Spleen (tissue), 11 donors: Measurements from ENCODE around the gene WWC1. TPM values are rescaled to one million over a fixed set of nuclear protein-coding genes. Genes with fewer than 3 reads are reported as not detected.

Experiments used
- DNase-seq: peaks from one replicate; pipeline ENCODE4 v3.0.0-alpha.2; 2020
- H3K27ac ChIP-seq, 8 donors: fragments of 200-600 bp; sonication (generic) in 7 of 8; 1 replicate in 4 of 8; 2 replicates in 4 of 8; pipeline versions ENCODE4 v1.5.0 to v1.8.0; 2016 to 2021; ENCODE audit warnings: inconsistent platforms in 4 of 8, mild to moderate bottlenecking in 4 of 8, moderate library complexity in 1 of 8
- H3K27me3 ChIP-seq, 7 donors: fragments of 200-600 bp; sonication (generic) in 6 of 7; replicated peaks in 1 of 7; 1 replicate in 4 of 7; 2 replicates in 3 of 7; pipeline versions ENCODE4 v1.5.0 to v1.8.0; 2016 to 2021; ENCODE audit warnings: inconsistent platforms in 3 of 7, mild to moderate bottlenecking in 1 of 7
- H3K36me3 ChIP-seq, 6 donors: fragments of 200-600 bp; sonication (generic) in 5 of 6; 1 replicate in 4 of 6; 2 replicates in 2 of 6; pipeline versions ENCODE4 v1.5.0 to v1.8.0; 2016 to 2021; ENCODE audit warnings: inconsistent platforms in 2 of 6
- H3K4me1 ChIP-seq, 6 donors: fragments of 200-600 bp; sonication (generic) in 5 of 6; 1 replicate in 3 of 6; 2 replicates in 3 of 6; pipeline versions ENCODE4 v1.5.0 to v1.8.0; 2016 to 2021; ENCODE audit warnings: inconsistent platforms in 3 of 6
- H3K4me3 ChIP-seq, 8 donors: fragments of 200-600 bp; sonication (generic) in 7 of 8; 1 replicate in 4 of 8; 2 replicates in 4 of 8; pipeline versions ENCODE4 v1.5.0 to v1.8.0; 2016 to 2021; ENCODE audit warnings: inconsistent platforms in 4 of 8, mild to moderate bottlenecking in 4 of 8, moderate library complexity in 2 of 8
- H3K9me3 ChIP-seq, 8 donors: fragments of 200-600 bp; sonication (generic) in 7 of 8; 1 replicate in 4 of 8; 2 replicates in 4 of 8; pipeline versions ENCODE4 v1.5.0 to v1.8.0; 2016 to 2021; ENCODE audit warnings: inconsistent platforms in 4 of 8
- CTCF ChIP-seq, 11 experiments: fragments of 200-600 bp in 7 of 11; fragments of 450-650 bp in 4 of 11; sonication (generic) in 4 of 11; IDR thresholded peaks in 8 of 11; conservative IDR thresholded peaks in 3 of 11; 1 replicate in 7 of 11; 2 replicates in 4 of 11; pipeline versions ENCODE4 v1.4.0 to v1.8.0; 2016 to 2021; ENCODE audit warnings: antibody characterized with exemption in 11 of 11, inconsistent platforms in 4 of 11, mild to moderate bottlenecking in 1 of 11
- POLR2A ChIP-seq, 3 donors: fragments of 450-650 bp; IDR thresholded peaks; one replicate each; pipeline ENCODE4 v1.5.1; 2017; ENCODE audit warnings: antibody characterized with exemption in 3 of 3, mild to moderate bottlenecking in 1 of 3
- POLR2AphosphoS5 ChIP-seq, 3 donors: sonication (generic); formaldehyde crosslinking; IDR thresholded peaks; one replicate each; pipeline ENCODE4 v1.5.1; 2017; ENCODE audit warnings: antibody characterized with exemption in 3 of 3
- WGBS, 5 donors: extraction: QIAGEN DNeasy Blood & Tissue Kit in 3 of 5; methylation state at CpG; one replicate each; pipeline versions ENCODE4 v1.1.5 to v1.1.7; 2013 to 2018; 5-methylcytosine and 5-hydroxymethylcytosine counted together
- intact Hi-C: fragments of 100-400 bp; cut with DNase I; formaldehyde crosslinking; loops from one replicate; pipeline ENCODE4 v1.15.0; 2023; ENCODE audit warnings: low total_unique reads
- polyA plus RNA-seq, 3 donors: library from polyadenylated mRNA; stranded (reverse); fragments of 200-250 nt; gene quantifications; one replicate each; pipeline ENCODE4 v1.2.1, GENCODE V29; 2013
- total RNA-seq, 7 donors: library from RNA; depleted of rRNA in 3 of 7; stranded (reverse); fragments of >200 nt in 3 of 7; fragmentation: NEBNext Ultra II Directional in 4 of 7; extraction: Animal tissue kit (Norgen Biotek cat#: 25700) in 4 of 7; gene quantifications; one replicate each; pipeline versions ENCODE4 v1.1.0 to v1.2.1, GENCODE V29; 2016 to 2021
- donor health status: healthy with polysubstance abuse.
- donor health status: DM: no; HTN: no; CAD: no; lungs with moderate emphysema.
- donor health status: DM: no; HTN: no; CAD: no.
- donor health status: Bipolar disorder and iron deficiency.
- donor health status: healthy.
- donor health status: DM: no; HTN: no; CAD: no.
- donor health status: DM: yes; HTN: yes; CAD: no.

The WWC1 gene
- total and polyA plus RNA-seq, 10 donors = 0.60 to 5.4 (median 1.3) TPM

- DNase-seq = no peak
- intact Hi-C loops = no loop called here
- H3K9me3 ChIP-seq = no peaks in the 10 kb centered on the region
These were observed 56.1 kb downstream of the WWC1 start for GRCh38 chr5:168347368-168348083.

GRCh38 chr5:168348084-168348414 is 56.6 kb downstream of the WWC1 start:
- no peaks in the 10 kb centered on the region for H3K4me1 ChIP-seq
- H3K36me3 ChIP-seq = no peaks in the 10 kb centered on the region
- intact Hi-C loops = no loop called here
- no peaks in the 10 kb centered on the region for H3K27me3 ChIP-seq
- H3K4me3 ChIP-seq = no peak overlapping the region
- no peak overlapping the region for H3K27ac ChIP-seq
- H3K9me3 ChIP-seq = no peaks in the 10 kb centered on the region
- TF ChIP-seq POLR2A (IDR thresholded peaks at IDR 0.05) (no peak), POLR2AphosphoS5 (IDR thresholded peaks at IDR 0.05) (no peak), CTCF (IDR thresholded peaks at IDR 0.05 in 8 of 11, conservative IDR thresholded peaks at IDR 0.05 in 3 of 11) (no peak)
- no peak for DNase-seq
- WGBS, 5 donors = 68 to 81% (median 77%) methylated on average over 5 of the region's 5 CpGs

More at GRCh38 chr5:168347368-168348083, 56.1 kb downstream of the WWC1 start:
- H3K4me1 ChIP-seq = no peaks in the 10 kb centered on the region
- 70 to 86% (median 77%) methylated on average over 8 of the region's 8 CpGs for WGBS, 5 donors
- TF ChIP-seq POLR2AphosphoS5 (IDR thresholded peaks at IDR 0.05) (no peak), CTCF (IDR thresholded peaks at IDR 0.05 in 8 of 11, conservative IDR thresholded peaks at IDR 0.05 in 3 of 11) (no peak), POLR2A (IDR thresholded peaks at IDR 0.05) (no peak)
- H3K4me3 ChIP-seq = no peak overlapping the region
- H3K27me3 ChIP-seq = no peaks in the 10 kb centered on the region
- H3K36me3 ChIP-seq = no peaks in the 10 kb centered on the region
- no peak overlapping the region for H3K27ac ChIP-seq

GRCh38 chr5:168350315-168350714 is 58.9 kb downstream of the WWC1 start:
- WGBS, 5 donors = 79 to 89% (median 83%) methylated on average over 4 of the region's 4 CpGs

More at GRCh38 chr5:168350315-168350714, 58.9 kb downstream of the WWC1 start:
- TF ChIP-seq POLR2A (IDR thresholded peaks at IDR 0.05) (no peak), CTCF (IDR thresholded peaks at IDR 0.05 in 8 of 11, conservative IDR thresholded peaks at IDR 0.05 in 3 of 11) (no peak), POLR2AphosphoS5 (IDR thresholded peaks at IDR 0.05) (no peak)
- Histone ChIP-seq H3K4me1 (no peaks in the 10 kb centered on the region), H3K27me3 (no peaks in the 10 kb centered on the region), H3K4me3 (no peak overlapping the region), H3K27ac (no peak overlapping the region), H3K36me3 (no peaks in the 10 kb centered on the region), H3K9me3 (no peaks in the 10 kb centered on the region)
- intact Hi-C loops = no loop called here
- DNase-seq = no peak
